ENCODE data around the gene MUS81. TPM values are rescaled to one million over a fixed set of nuclear protein-coding genes. Genes with fewer than 3 reads are reported as not detected.

The MUS81 gene
- total and polyA plus RNA-seq, 2 of the 4 experiments (the other 2 are of a cell fraction), result 23.7 to 47.9 TPM

DNA sequence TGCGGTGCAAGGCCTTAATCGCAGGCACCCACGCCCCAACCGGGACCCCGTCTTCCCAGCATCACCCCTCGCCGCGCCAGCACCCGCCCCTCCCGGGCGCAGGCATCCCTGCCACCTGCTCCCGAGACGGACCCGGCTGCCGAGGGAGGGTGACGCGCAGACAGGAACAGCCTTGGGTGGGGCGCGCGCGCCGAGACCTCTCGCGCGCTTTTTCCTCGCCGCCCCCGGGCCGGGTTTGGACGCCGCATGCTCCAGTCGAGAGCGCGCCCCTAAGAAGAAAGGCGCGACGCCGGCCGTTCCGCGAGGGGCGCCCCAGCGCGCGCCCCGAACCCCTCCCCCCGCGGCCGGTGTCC lies 2.8 kb upstream of the MUS81 start (continued):
- TF ChIP-seq, protein P1, sequence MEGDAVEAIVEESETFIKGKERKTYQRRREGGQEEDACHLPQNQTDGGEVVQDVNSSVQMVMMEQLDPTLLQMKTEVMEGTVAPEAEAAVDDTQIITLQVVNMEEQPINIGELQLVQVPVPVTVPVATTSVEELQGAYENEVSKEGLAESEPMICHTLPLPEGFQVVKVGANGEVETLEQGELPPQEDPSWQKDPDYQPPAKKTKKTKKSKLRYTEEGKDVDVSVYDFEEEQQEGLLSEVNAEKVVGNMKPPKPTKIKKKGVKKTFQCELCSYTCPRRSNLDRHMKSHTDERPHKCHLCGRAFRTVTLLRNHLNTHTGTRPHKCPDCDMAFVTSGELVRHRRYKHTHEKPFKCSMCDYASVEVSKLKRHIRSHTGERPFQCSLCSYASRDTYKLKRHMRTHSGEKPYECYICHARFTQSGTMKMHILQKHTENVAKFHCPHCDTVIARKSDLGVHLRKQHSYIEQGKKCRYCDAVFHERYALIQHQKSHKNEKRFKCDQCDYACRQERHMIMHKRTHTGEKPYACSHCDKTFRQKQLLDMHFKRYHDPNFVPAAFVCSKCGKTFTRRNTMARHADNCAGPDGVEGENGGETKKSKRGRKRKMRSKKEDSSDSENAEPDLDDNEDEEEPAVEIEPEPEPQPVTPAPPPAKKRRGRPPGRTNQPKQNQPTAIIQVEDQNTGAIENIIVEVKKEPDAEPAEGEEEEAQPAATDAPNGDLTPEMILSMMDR (conservative IDR thresholded peaks at IDR 0.05; ENCODE audit: low read depth, low read length), result no peak
- TF ChIP-seq RAD21 (IDR thresholded peaks at IDR 0.05; ENCODE audit: low read length) (no peak), CHD1 (IDR thresholded peaks at IDR 0.05; ENCODE audit: low read depth, low read length) (no peak)

Measured in IMR-90 (cell line).